ENCODE results near the gene ERVH48-1.

DNA sequence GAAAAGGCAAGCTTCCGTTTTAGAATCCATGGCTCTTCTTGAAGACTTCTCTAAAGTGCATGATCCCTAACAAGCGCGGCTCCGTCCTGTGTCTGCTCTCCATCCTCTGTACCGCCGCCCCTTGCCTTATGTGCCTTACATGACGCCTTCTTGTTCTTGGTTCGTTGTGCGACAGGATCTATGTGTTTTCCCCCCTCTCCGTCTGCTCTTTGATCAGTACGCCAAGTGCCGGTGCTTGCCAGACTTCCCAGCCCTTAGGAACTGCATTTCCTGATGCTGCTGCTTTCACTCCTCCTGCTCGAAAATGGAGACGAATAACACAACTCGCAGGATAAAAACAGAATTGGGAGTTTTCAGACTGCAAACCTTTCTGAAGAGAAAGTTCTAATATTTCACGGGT is 19.2 kb downstream of the ERVH48-1 start:
- TF ChIP-seq ZNF324 (tag by site-specific recombination; IDR thresholded peaks at IDR 0.05) (no peak), ZNF266 (tag by site-specific recombination; IDR thresholded peaks at IDR 0.05; ENCODE audit: low read depth) (no peak), CTCF (tag by site-specific recombination; IDR thresholded peaks at IDR 0.05) (no peak), ZNF18 (tag by site-specific recombination; IDR thresholded peaks at IDR 0.05) (no peak), ZNF529 (tag by site-specific recombination; IDR thresholded peaks at IDR 0.05; ENCODE audit: insufficient replicate concordance) (no peak)
- TF ChIP-seq, protein P1, sequence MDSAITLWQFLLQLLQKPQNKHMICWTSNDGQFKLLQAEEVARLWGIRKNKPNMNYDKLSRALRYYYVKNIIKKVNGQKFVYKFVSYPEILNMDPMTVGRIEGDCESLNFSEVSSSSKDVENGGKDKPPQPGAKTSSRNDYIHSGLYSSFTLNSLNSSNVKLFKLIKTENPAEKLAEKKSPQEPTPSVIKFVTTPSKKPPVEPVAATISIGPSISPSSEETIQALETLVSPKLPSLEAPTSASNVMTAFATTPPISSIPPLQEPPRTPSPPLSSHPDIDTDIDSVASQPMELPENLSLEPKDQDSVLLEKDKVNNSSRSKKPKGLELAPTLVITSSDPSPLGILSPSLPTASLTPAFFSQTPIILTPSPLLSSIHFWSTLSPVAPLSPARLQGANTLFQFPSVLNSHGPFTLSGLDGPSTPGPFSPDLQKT (IDR thresholded peaks at IDR 0.05; ENCODE audit: borderline replicate concordance, low read depth, low read length): no peak
- TF ChIP-seq, protein P2, sequence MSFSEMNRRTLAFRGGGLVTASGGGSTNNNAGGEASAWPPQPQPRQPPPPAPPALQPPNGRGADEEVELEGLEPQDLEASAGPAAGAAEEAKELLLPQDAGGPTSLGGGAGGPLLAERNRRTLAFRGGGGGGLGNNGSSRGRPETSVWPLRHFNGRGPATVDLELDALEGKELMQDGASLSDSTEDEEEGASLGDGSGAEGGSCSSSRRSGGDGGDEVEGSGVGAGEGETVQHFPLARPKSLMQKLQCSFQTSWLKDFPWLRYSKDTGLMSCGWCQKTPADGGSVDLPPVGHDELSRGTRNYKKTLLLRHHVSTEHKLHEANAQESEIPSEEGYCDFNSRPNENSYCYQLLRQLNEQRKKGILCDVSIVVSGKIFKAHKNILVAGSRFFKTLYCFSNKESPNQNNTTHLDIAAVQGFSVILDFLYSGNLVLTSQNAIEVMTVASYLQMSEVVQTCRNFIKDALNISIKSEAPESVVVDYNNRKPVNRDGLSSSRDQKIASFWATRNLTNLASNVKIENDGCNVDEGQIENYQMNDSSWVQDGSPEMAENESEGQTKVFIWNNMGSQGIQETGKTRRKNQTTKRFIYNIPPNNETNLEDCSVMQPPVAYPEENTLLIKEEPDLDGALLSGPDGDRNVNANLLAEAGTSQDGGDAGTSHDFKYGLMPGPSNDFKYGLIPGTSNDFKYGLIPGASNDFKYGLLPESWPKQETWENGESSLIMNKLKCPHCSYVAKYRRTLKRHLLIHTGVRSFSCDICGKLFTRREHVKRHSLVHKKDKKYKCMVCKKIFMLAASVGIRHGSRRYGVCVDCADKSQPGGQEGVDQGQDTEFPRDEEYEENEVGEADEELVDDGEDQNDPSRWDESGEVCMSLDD (tag by site-specific recombination; IDR thresholded peaks at IDR 0.05): no peak

Measured in HEK293 (cell line).